Measurements from ENCODE around the gene RRM2.

Gene RRM2

DNA sequence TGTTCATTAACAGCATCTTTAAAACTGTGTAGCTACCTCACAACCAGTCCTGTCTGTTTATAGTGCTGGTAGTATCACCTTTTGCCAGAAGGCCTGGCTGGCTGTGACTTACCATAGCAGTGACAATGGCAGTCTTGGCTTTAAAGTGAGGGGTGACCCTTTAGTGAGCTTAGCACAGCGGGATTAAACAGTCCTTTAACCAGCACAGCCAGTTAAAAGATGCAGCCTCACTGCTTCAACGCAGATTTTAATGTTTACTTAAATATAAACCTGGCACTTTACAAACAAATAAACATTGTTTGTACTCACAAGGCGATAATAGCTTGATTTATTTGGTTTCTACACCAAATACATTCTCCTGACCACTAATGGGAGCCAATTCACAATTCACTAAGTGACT, 7.0 kb downstream of the RRM2 start:
- Histone ChIP-seq H3K27ac (ENCODE audit: low read length) (no peak overlapping the region), H3K9me3 (ENCODE audit: control insufficient read depth, insufficient read depth, low read length) (no peaks in the 10 kb centered on the region), H3K4me3 (ENCODE audit: low read length) (no peak overlapping the region), H3K27me3 (ENCODE audit: control insufficient read depth, insufficient read depth, low read length) (no peaks in the 10 kb centered on the region), H3K4me1 (ENCODE audit: control insufficient read depth, insufficient read depth, low read length) (peaks cover 5% of the 10 kb centered on the region; the same call in 1 of the 2 replicates), H3K36me3 (ENCODE audit: control insufficient read depth, insufficient read depth, low read length) (peaks cover 36% of the 10 kb centered on the region; the same call in 1 of the 2 replicates)
- WGBS (ENCODE audit: insufficient coverage, insufficient read length), result no CpG with 5 or more reads among the region's 3 CpGs
- DNase-seq (ENCODE audit: low read depth, low spot score), result no peak

DNA sequence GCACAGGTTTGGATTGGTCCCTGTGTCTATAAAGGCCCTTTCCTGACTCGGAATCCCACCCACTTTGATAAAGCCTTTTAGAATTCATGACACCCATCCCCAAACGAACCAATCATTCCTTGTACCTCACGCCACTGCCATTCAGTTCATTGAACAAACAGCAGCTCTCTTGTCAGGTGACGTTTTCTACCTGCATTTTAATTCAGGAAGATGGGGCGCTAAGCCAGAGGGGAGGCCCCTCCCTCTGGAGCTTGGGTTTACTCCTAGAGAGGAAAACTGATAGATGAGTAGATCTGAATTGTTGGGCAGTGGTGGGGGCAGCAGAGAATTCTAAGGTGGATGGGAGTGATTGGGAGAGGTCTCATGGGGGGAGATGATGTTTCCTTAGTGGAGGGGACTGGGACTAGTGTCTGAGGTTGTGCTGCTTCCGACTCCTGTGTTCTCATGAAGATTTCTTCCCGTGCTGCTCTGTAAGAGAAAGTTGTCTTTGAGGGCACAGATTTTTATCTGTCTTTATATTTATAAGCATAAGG, 9.6 kb downstream of the RRM2 start:
- Histone ChIP-seq H3K9me3 (ENCODE audit: control insufficient read depth, insufficient read depth, low read length) (no peaks in the 10 kb centered on the region), H3K36me3 (ENCODE audit: control insufficient read depth, insufficient read depth, low read length) (peaks cover 20% of the 10 kb centered on the region; the same call in 1 of the 2 replicates), H3K4me3 (ENCODE audit: low read length) (no peak overlapping the region), H3K27me3 (ENCODE audit: control insufficient read depth, insufficient read depth, low read length) (no peaks in the 10 kb centered on the region), H3K4me1 (ENCODE audit: control insufficient read depth, insufficient read depth, low read length) (peaks cover 5% of the 10 kb centered on the region), H3K27ac (ENCODE audit: low read length) (no peak overlapping the region)
- no CpG with 5 or more reads among the region's 7 CpGs for WGBS (ENCODE audit: insufficient coverage, insufficient read length)
- no peak for DNase-seq (ENCODE audit: low read depth, low spot score)

DNA sequence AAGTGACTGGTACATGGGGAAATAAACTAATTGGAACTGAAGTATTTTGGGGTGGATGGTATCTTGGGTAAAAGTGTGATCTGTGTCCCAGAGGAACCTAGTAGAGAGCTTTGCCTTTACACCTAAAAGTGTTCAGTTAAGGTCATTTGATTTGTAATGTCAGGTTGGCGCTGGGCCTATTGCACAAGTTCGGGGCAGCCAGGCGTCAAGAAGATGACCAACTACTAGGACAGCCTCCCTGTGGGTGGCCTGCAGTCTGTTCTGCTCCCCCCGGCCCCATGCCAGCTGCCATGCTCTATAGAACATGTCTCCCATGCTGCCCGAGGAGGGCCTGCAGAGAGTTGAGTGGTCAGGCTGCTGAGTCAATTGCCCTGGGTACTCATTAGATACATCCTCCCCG, 10.1 kb downstream of the RRM2 start:
- Histone ChIP-seq H3K4me3 (ENCODE audit: low read length) (no peak overlapping the region), H3K27me3 (ENCODE audit: control insufficient read depth, insufficient read depth, low read length) (no peaks in the 10 kb centered on the region), H3K9me3 (ENCODE audit: control insufficient read depth, insufficient read depth, low read length) (no peaks in the 10 kb centered on the region), H3K4me1 (ENCODE audit: control insufficient read depth, insufficient read depth, low read length) (peaks cover 7% of the 10 kb centered on the region), H3K27ac (ENCODE audit: low read length) (no peak overlapping the region), H3K36me3 (ENCODE audit: control insufficient read depth, insufficient read depth, low read length) (peaks cover 17% of the 10 kb centered on the region; the same call in 1 of the 2 replicates)
- WGBS (ENCODE audit: insufficient coverage, insufficient read length), result no CpG with 5 or more reads among the region's 6 CpGs
- no peak for DNase-seq (ENCODE audit: low read depth, low spot score)

DNA sequence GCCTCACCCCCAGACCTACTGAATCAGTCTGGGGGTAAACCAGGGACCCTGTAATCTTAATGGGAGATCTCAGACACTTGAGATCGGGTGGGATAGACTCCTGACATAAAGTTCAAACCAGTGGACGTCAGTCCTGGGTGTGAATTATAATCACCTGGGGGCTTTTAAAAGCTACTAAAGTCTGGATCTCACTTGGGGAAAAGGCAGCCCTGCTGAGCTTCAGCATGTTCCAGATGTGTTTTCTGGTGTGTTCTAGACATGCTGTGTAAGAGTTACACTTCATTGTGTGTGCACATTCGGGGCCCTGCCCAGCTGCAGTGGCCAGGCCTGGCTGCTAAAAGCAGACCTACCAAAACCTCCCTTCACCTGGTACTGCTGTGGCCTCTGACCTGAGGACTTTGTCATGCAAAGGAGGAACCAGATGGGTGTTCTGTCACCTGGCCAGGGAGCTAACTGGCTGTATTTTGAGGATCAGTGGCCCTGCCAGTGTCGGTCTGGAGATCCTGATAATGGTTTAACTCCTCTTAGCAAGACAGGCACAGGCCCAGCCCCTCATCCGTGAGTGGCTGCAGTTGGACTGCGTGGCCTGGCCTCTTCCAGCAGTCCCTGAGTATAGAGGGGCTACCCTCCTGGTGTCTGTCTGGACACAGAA, 10.6 kb downstream of the RRM2 start:
- Histone ChIP-seq H3K4me1 (ENCODE audit: control insufficient read depth, insufficient read depth, low read length) (peaks cover 7% of the 10 kb centered on the region), H3K4me3 (ENCODE audit: low read length) (no peak overlapping the region), H3K27me3 (ENCODE audit: control insufficient read depth, insufficient read depth, low read length) (no peaks in the 10 kb centered on the region), H3K27ac (ENCODE audit: low read length) (no peak overlapping the region), H3K36me3 (ENCODE audit: control insufficient read depth, insufficient read depth, low read length) (peaks cover 16% of the 10 kb centered on the region; the same call in 1 of the 2 replicates), H3K9me3 (ENCODE audit: control insufficient read depth, insufficient read depth, low read length) (no peaks in the 10 kb centered on the region)
- no CpG with 5 or more reads among the region's 6 CpGs for WGBS (ENCODE audit: insufficient coverage, insufficient read length)
- DNase-seq (ENCODE audit: low read depth, low spot score), result no peak

DNA sequence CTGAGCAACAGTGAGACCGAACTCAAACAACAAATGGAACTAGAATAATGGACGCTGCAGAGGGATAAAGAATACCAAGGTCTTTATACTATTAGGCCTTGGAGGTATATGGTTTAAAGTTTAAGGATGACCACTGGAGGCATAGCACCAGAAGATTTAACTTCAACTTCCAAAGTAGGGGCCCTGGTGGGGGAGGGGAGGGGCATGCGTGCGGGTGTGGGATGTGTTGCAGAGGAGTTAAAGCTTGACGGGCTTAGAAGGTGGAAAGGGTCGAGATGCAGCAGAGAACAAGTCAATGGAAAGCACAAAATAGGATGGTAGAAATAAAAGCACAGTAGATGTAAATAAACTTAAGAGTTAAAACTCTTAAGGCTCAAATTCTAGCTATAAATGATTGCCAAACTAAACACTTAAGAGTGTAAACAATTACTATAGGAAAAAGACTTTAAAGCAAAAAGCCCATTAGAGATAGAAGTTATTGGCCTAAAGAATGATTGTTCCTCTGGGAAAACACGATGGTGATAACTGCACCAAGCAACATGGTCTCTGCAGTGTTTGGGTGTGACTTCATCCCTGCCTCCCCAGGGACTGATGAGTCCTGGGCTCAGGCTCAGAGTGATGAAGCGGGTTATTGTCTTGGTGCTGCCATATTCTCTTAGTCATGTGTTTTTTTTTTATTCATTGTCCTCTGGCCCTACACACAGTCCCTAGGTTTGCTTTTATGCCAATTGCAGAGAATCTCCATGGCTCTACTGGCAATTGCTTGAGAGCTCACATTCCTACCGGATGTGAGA, 13.0 kb downstream of the RRM2 start:
- Histone ChIP-seq H3K27me3 (ENCODE audit: control insufficient read depth, insufficient read depth, low read length) (no peaks in the 10 kb centered on the region), H3K9me3 (ENCODE audit: control insufficient read depth, insufficient read depth, low read length) (no peaks in the 10 kb centered on the region), H3K36me3 (ENCODE audit: control insufficient read depth, insufficient read depth, low read length) (peaks cover 3% of the 10 kb centered on the region; the same call in 1 of the 2 replicates), H3K27ac (ENCODE audit: low read length) (no peak overlapping the region), H3K4me1 (ENCODE audit: control insufficient read depth, insufficient read depth, low read length) (peaks cover 7% of the 10 kb centered on the region), H3K4me3 (ENCODE audit: low read length) (no peak overlapping the region)
- WGBS (ENCODE audit: insufficient coverage, insufficient read length), result no CpG with 5 or more reads among the region's 9 CpGs
- no peak for DNase-seq (ENCODE audit: low read depth, low spot score)

DNA sequence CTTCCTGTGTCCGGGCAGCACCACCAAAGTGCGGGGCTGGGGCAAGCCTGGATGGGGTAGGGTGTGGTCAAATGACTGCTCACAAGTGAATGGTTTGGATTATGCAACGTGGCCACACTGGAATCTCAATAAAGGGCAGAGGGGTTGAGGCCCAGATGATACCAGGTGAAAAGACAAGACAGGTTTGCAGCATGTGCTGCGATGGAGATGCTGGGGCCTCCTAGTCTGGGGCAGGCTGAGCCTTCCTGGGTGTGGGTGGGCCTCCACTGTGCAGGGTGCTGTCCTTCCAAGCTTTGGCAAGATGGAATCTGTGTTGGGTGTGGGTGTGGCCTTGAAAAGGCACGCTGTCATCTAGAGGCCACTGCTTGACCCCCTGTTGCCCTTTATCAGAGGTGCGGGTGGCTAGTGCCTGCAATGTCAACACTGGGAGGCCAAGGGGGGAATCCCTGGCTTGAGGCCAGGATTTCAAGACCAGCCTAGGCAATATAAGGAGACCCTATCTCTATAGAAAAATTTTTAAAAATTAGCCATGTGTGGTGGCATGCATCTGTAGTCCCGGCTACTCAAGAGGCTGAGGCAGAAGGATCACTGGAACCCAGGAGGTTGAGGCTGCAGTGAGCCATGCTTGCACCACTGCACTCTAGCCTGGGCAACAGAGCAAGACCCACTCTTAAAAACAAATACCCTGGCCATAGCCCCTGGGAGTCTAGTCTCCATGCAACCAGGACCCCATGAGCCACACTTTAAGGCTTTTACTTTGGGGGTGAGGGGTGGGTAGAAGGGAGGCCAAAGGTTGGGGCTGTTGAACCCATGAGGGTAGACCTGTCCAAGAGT, 13.8 kb downstream of the RRM2 start:
- H3K27ac ChIP-seq (ENCODE audit: low read length), result no peak overlapping the region
- H3K4me3 ChIP-seq (ENCODE audit: low read length), result no peak overlapping the region
- peaks cover 7% of the 10 kb centered on the region for H3K4me1 ChIP-seq (ENCODE audit: control insufficient read depth, insufficient read depth, low read length)
- no peaks in the 10 kb centered on the region for H3K27me3 ChIP-seq (ENCODE audit: control insufficient read depth, insufficient read depth, low read length)
- H3K36me3 ChIP-seq (ENCODE audit: control insufficient read depth, insufficient read depth, low read length), result peaks cover 3% of the 10 kb centered on the region; the same call in 1 of the 2 replicates
- no CpG with 5 or more reads among the region's 7 CpGs for WGBS (ENCODE audit: insufficient coverage, insufficient read length)
- no peaks in the 10 kb centered on the region for H3K9me3 ChIP-seq (ENCODE audit: control insufficient read depth, insufficient read depth, low read length)
- DNase-seq (ENCODE audit: low read depth, low spot score), result no peak

DNA sequence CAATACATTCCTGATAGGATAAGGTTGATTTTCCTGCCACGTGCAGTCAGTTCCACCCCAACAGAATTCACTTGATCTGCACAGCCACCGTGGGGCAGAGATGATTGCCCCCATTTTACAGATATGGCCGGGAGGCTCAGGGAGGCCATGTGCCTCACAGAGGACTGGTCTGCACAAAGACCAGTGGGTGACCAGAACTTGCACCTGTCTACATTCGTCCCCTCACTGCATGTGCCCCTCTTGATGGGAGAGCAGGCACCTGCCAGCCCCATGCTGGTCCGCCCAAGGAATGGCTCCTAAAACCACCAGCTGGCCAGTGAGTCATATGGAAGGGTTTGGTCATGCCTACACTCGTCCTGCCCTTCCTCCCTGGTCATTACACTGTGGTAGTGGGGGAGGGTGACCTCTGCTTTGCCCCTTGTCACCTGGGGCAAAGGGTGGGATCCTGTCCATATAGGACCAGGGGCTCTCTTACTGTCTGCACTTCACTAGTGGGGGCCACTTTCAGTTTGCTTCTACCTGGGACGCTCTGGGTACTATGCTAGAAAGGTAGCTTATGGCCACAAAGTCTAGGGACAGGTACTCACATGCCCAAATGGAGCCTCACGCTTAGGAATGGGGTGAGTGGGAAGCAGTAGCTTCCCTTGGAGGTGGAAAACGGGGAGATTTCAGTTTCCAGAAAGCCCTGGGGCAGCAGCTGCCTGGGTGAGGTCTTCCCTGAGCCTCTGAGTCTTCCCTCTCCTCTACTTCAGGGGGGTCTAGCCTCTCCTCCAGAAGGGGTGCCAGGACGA, 14.7 kb downstream of the RRM2 start:
- Histone ChIP-seq H3K27ac (ENCODE audit: low read length) (no peak overlapping the region), H3K4me1 (ENCODE audit: control insufficient read depth, insufficient read depth, low read length) (peaks cover 7% of the 10 kb centered on the region)
- WGBS (ENCODE audit: insufficient coverage, insufficient read length), result no CpG with 5 or more reads among the region's 10 CpGs

DNA sequence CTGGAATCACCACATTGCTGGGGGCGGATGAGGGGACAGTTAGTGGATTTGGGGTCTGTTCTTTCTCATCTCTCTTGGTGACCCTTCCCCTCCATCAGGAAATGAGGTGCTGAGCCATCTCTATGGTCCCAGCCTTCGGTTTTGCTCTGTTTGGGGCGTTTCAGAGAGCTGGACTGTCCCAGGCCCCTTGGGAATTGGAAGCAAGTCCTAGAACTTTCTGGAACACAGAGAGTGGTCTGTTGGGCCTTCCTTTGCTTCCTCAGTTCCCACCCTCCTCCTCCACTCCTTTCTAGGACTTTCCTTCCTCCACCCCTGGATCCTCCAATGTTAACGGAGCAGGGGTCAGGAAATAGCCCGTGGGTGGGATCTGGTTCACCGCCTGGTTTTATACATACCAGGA, 17.0 kb downstream of the RRM2 start:
- Histone ChIP-seq H3K36me3 (ENCODE audit: control insufficient read depth, insufficient read depth, low read length) (0 out of 2 replicates have a peak, but pooled peaks cover 2% of the 10 kb centered on the region), H3K4me3 (ENCODE audit: low read length) (no peak overlapping the region), H3K9me3 (ENCODE audit: control insufficient read depth, insufficient read depth, low read length) (no peaks in the 10 kb centered on the region), H3K27ac (ENCODE audit: low read length) (no peak overlapping the region), H3K4me1 (ENCODE audit: control insufficient read depth, insufficient read depth, low read length) (peaks cover 2% of the 10 kb centered on the region; the same call in 1 of the 2 replicates), H3K27me3 (ENCODE audit: control insufficient read depth, insufficient read depth, low read length) (no peaks in the 10 kb centered on the region)
- WGBS (ENCODE audit: insufficient coverage, insufficient read length), result no CpG with 5 or more reads among the region's 6 CpGs
- DNase-seq (ENCODE audit: low read depth, low spot score), result no peak

More for the DNA sequence above, 14.7 kb downstream of the RRM2 start:
- Histone ChIP-seq H3K9me3 (ENCODE audit: control insufficient read depth, insufficient read depth, low read length) (no peaks in the 10 kb centered on the region), H3K36me3 (ENCODE audit: control insufficient read depth, insufficient read depth, low read length) (0 out of 2 replicates have a peak, but pooled peaks cover 3% of the 10 kb centered on the region), H3K4me3 (ENCODE audit: low read length) (no peak overlapping the region), H3K27me3 (ENCODE audit: control insufficient read depth, insufficient read depth, low read length) (no peaks in the 10 kb centered on the region)
- DNase-seq (ENCODE audit: low read depth, low spot score), result no peak

DNA sequence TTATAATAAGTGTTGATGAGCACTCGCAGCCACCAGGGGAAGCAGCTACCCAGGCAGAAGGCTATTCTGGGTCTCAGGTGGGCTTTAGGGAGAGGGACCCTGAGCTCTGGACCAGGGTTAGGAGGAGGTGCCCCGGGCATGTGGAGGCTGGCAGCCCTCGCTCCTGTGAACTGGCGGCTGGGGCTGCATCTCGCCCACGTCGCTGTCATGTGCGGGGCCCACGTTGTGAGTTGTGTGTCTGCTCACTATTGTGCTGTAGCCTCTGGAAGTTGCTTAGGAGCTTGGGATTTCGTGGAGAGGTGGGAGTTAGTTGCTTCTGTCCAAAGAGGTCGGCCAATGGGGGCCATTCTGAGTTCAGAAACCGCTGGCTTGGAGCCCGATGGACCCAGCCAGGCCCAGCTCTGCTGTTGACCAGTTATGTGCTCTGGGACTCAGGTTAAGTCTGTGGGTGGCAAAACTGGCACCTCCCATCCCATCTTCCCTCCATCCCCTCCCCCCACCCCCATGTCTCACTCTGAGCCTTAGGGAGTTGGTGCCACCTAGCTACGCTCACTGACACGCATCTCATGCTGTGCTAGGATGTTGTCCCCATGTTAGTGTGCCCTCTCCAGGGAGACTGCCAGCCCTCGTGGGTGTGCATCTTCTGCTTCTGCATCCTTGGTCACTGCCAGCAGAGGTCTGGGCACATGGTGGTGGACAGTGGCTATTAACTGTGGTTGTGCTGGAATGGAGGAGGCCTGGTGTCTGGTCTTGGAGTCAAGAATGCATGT, 18.5 kb downstream of the RRM2 start:
- Histone ChIP-seq H3K36me3 (ENCODE audit: control insufficient read depth, insufficient read depth, low read length) (peaks cover 12% of the 10 kb centered on the region; the same call in 1 of the 2 replicates), H3K4me1 (ENCODE audit: control insufficient read depth, insufficient read depth, low read length) (peaks cover 2% of the 10 kb centered on the region; the same call in 1 of the 2 replicates), H3K9me3 (ENCODE audit: control insufficient read depth, insufficient read depth, low read length) (no peaks in the 10 kb centered on the region), H3K4me3 (ENCODE audit: low read length) (no peak overlapping the region), H3K27ac (ENCODE audit: low read length) (no peak overlapping the region), H3K27me3 (ENCODE audit: control insufficient read depth, insufficient read depth, low read length) (no peaks in the 10 kb centered on the region)
- no peak for DNase-seq (ENCODE audit: low read depth, low spot score)
- WGBS (ENCODE audit: insufficient coverage, insufficient read length), result no CpG with 5 or more reads among the region's 16 CpGs

Data from iPS DF 6.9 (cell line).